VCaP (cell line): ENCODE measurements around the gene CAMTA1.

Source experiments
- H3K27ac ChIP-seq: fragments of 450-650 bp; 2 replicates; pipeline ENCODE4 v1.5.1; 2017
- CTCF ChIP-seq: fragments of 450-650 bp; conservative IDR thresholded peaks from 2 replicates; pipeline ENCODE4 v1.5.1; 2017; ENCODE audit warnings: mild to moderate bottlenecking, moderate library complexity

CAMTA1 gene

GRCh38 chr1:7462617-7463016 is 677.4 kb downstream of the CAMTA1 start:
- no peak overlapping the region for H3K27ac ChIP-seq
- TF ChIP-seq CTCF: no peak

GRCh38 chr1:7463526-7463925 is 678.3 kb downstream of the CAMTA1 start:
- no peak for TF ChIP-seq CTCF
- no peak overlapping the region for H3K27ac ChIP-seq

- no peak overlapping the region for H3K27ac ChIP-seq
- no peak for TF ChIP-seq CTCF
Observed at GRCh38 chr1:7464736-7465135, 679.5 kb downstream of the CAMTA1 start.

- H3K27ac ChIP-seq: no peak overlapping the region
- no peak for TF ChIP-seq CTCF
Observed at GRCh38 chr1:7467476-7468175, 682.4 kb downstream of the CAMTA1 start.

- no peak overlapping the region for H3K27ac ChIP-seq
- TF ChIP-seq CTCF: no peak
Observed at GRCh38 chr1:7468248-7468647, 683.0 kb downstream of the CAMTA1 start.

GRCh38 chr1:7469255-7469938 is 684.1 kb downstream of the CAMTA1 start:
- H3K27ac ChIP-seq: no peak overlapping the region

More at GRCh38 chr1:7469255-7469938, 684.1 kb downstream of the CAMTA1 start:
- TF ChIP-seq CTCF: no peak
